ENCODE measurements around the gene EIF4E2. TPM values are rescaled to one million over a fixed set of nuclear protein-coding genes. Genes with fewer than 3 reads are reported as not detected.

Gene EIF4E2
- total and polyA plus RNA-seq, 2 of the 4 experiments (the other 2 are of a cell fraction), result 52.1 to 105 TPM

Other genes starting within 250 kb of the EIF4E2 start
- gene ALPP, start 171.9 kb upstream of the EIF4E2 start, total RNA-seq (2012; rRNA removed), result not detected in 2 replicates
- not detected in 2 replicates for gene ALPP, start 171.9 kb upstream of the EIF4E2 start, polyA plus RNA-seq (2012; rRNA removed)
- not detected in 2 replicates for gene ALPG, start 143.8 kb upstream of the EIF4E2 start, total RNA-seq (2012; rRNA removed)
- not detected in 2 replicates for gene ALPG, start 143.8 kb upstream of the EIF4E2 start, polyA plus RNA-seq (2012; rRNA removed)
- gene ALPI, start 94.5 kb upstream of the EIF4E2 start, total RNA-seq (2012; rRNA removed), result not detected in 2 replicates
- not detected in 2 replicates for gene ALPI, start 94.5 kb upstream of the EIF4E2 start, polyA plus RNA-seq (2012; rRNA removed)
- gene ECEL1, start 62.9 kb upstream of the EIF4E2 start, total RNA-seq (2012; rRNA removed), result not detected in 2 replicates
- gene ECEL1, start 62.9 kb upstream of the EIF4E2 start, polyA plus RNA-seq (2012; rRNA removed), result not detected in 2 replicates
- not detected in 2 replicates for gene PRSS56, start 30.3 kb upstream of the EIF4E2 start, total RNA-seq (2012; rRNA removed)
- not detected in 2 replicates for gene PRSS56, start 30.3 kb upstream of the EIF4E2 start, polyA plus RNA-seq (2012; rRNA removed)
- not detected in 2 replicates for gene CHRND, start 24.5 kb upstream of the EIF4E2 start, total RNA-seq (2012; rRNA removed)
- not detected in 2 replicates for gene CHRND, start 24.5 kb upstream of the EIF4E2 start, polyA plus RNA-seq (2012; rRNA removed)
- gene CHRNG, start 11.0 kb upstream of the EIF4E2 start, total RNA-seq (2012; rRNA removed), result not detected in 2 replicates
- gene CHRNG, start 11.0 kb upstream of the EIF4E2 start, polyA plus RNA-seq (2012; rRNA removed), result not detected in 2 replicates
- gene TIGD1, start 132 bp upstream of the EIF4E2 start, total RNA-seq (2012; rRNA removed), result 2.7 and 2.8 TPM in 2 replicates
- 2.4 and 2.9 TPM in 2 replicates for gene TIGD1, start 132 bp upstream of the EIF4E2 start, polyA plus RNA-seq (2012; rRNA removed)
- gene EFHD1, start 82.9 kb downstream of the EIF4E2 start, total RNA-seq (2012; rRNA removed), result not detected in 2 replicates
- gene EFHD1, start 82.9 kb downstream of the EIF4E2 start, polyA plus RNA-seq (2012; rRNA removed), result 0.27 and 0.36 TPM in 2 replicates
- 52.5 and 66.0 TPM in 2 replicates for gene GIGYF2, start 146.6 kb downstream of the EIF4E2 start, total RNA-seq (2012; rRNA removed)
- gene GIGYF2, start 146.6 kb downstream of the EIF4E2 start, polyA plus RNA-seq (2012; rRNA removed), result 14.7 and 18.3 TPM in 2 replicates
- not detected in 2 replicates for gene KCNJ13, start 225.9 kb downstream of the EIF4E2 start, total RNA-seq (2012; rRNA removed)
- not detected in 2 replicates for gene KCNJ13, start 225.9 kb downstream of the EIF4E2 start, polyA plus RNA-seq (2012; rRNA removed)

Data from IMR-90 (cell line).